HepG2 (cell line): ENCODE data around the gene THSD1. TPM values are rescaled to one million over a fixed set of nuclear protein-coding genes. Genes with fewer than 3 reads are reported as not detected.

ENCODE experiments used
- AKAP8 ChIP-seq: sonication (generic); formaldehyde crosslinking; IDR thresholded peaks from 2 replicates; pipeline ENCODE4 v1.5.1; 2020; ENCODE audit warnings: mild to moderate bottlenecking, missing genetic modification reagents
- CEBPB ChIP-seq: IDR thresholded peaks from 2 replicates; pipeline ENCODE4 v1.6.1; 2011; ENCODE audit warnings: low read depth, low read length, improper control_type of control experiment, borderline replicate concordance
- ELF3 ChIP-seq: IDR thresholded peaks from 2 replicates; pipeline ENCODE4 v1.6.1; 2016; ENCODE audit warnings: missing genetic modification reagents, missing compliant biosample characterization
- ELF4 ChIP-seq: sonication (generic); formaldehyde crosslinking; IDR thresholded peaks from 2 replicates; pipeline ENCODE4 v1.5.0; 2020; ENCODE audit warnings: missing genetic modification reagents, mild to moderate bottlenecking, moderate library complexity, borderline replicate concordance
- HMG20B ChIP-seq: conservative IDR thresholded peaks from 2 replicates; pipeline ENCODE4 v1.6.1; 2016; ENCODE audit warnings: missing genetic modification reagents, missing compliant biosample characterization
- HMGA1 ChIP-seq: sonication (generic); formaldehyde crosslinking; conservative IDR thresholded peaks from 2 replicates; pipeline ENCODE4 v1.4.0; 2020; ENCODE audit warnings: missing genetic modification reagents
- HNRNPK ChIP-seq: fragments of 200-400 bp; formaldehyde crosslinking; IDR thresholded peaks from 2 replicates; pipeline ENCODE4 v1.6.1; 2018; ENCODE audit warnings: low read length, low read depth, moderate library complexity, mild to moderate bottlenecking; ENCODE audit not compliant: poor library complexity, severe bottlenecking
- HNRNPUL1 ChIP-seq: fragments of 200-400 bp; formaldehyde crosslinking; IDR thresholded peaks from 2 replicates; pipeline ENCODE4 v1.6.1; 2017; ENCODE audit warnings: low read depth, mild to moderate bottlenecking, low read length, moderate library complexity
- KLF6 ChIP-seq: IDR thresholded peaks from 2 replicates; pipeline ENCODE4 v1.8.0; 2016; ENCODE audit warnings: missing biosample characterization, missing genetic modification reagents
- MEF2D ChIP-seq: sonication (generic); formaldehyde crosslinking; IDR thresholded peaks from 2 replicates; pipeline ENCODE4 v1.5.1; 2020; ENCODE audit warnings: mild to moderate bottlenecking, missing genetic modification reagents
- MIER3 ChIP-seq: IDR thresholded peaks from 2 replicates; pipeline ENCODE4 v1.6.1; 2016; ENCODE audit warnings: missing compliant biosample characterization, borderline replicate concordance
- NCOA5 ChIP-seq: sonication (generic); formaldehyde crosslinking; IDR thresholded peaks from 2 replicates; pipeline ENCODE4 v1.4.0; 2020; ENCODE audit warnings: missing genetic modification reagents
- NPAS2 ChIP-seq: sonication (generic); formaldehyde crosslinking; IDR thresholded peaks from 2 replicates; pipeline ENCODE4 v1.8.0; 2022; ENCODE audit warnings: mild to moderate bottlenecking, missing genetic modification reagents, borderline replicate concordance
- WIZ ChIP-seq: sonication (generic); formaldehyde crosslinking; IDR thresholded peaks from 2 replicates; pipeline ENCODE4 v1.5.1; 2020; ENCODE audit warnings: mild to moderate bottlenecking, missing genetic modification reagents
- ZNF143 ChIP-seq: sonication (generic); formaldehyde crosslinking; IDR thresholded peaks from 2 replicates; pipeline ENCODE4 v1.4.0; 2020; ENCODE audit warnings: missing genetic modification reagents
- ZNF260 ChIP-seq: sonication (generic); formaldehyde crosslinking; IDR thresholded peaks from 2 replicates; pipeline ENCODE4 v1.4.0; 2020; ENCODE audit warnings: missing genetic modification reagents, low read depth, mild to moderate bottlenecking, borderline replicate concordance
- ZNF329 ChIP-seq: sonication (generic); formaldehyde crosslinking; IDR thresholded peaks from 2 replicates; pipeline ENCODE4 v1.9.0; 2021; ENCODE audit warnings: low read depth, mild to moderate bottlenecking, missing genetic modification reagents
- ZNF460 ChIP-seq: sonication (generic); formaldehyde crosslinking; IDR thresholded peaks from 2 replicates; pipeline ENCODE4 v1.5.1; 2020; ENCODE audit warnings: missing genetic modification reagents, mild to moderate bottlenecking, borderline replicate concordance
- ZNF549 ChIP-seq: sonication (generic); formaldehyde crosslinking; IDR thresholded peaks from 2 replicates; pipeline ENCODE4 v1.5.0; 2020; ENCODE audit warnings: missing genetic modification reagents
- ZNF670 ChIP-seq: sonication (generic); formaldehyde crosslinking; IDR thresholded peaks from 2 replicates; pipeline ENCODE4 v1.8.0; 2022; ENCODE audit warnings: mild to moderate bottlenecking, missing genetic modification reagents, borderline replicate concordance
- ZNF7 ChIP-seq: IDR thresholded peaks from 2 replicates; pipeline ENCODE4 v1.6.1; 2016; ENCODE audit warnings: missing biosample characterization, missing genetic modification reagents
- ZNF850 ChIP-seq: sonication (generic); formaldehyde crosslinking; conservative IDR thresholded peaks from 2 replicates; pipeline ENCODE4 v1.9.0; 2021; ENCODE audit warnings: mild to moderate bottlenecking, missing genetic modification reagents
- polyA plus RNA-seq, 8 experiments: library from polyadenylated mRNA; depleted of rRNA in 3 of 8; stranded (reverse) in 7 of 8; unstranded in 1 of 8; fragments of >200 nt; fragmentation: Illumina TruSeq in 4 of 8; extraction: Trizol in 4 of 8; gene quantifications; 2 replicates each; pipeline versions ENCODE4 v1.2.1 to v1.2.3, GENCODE V29; 2011 to 2016; ENCODE audit warnings: low read depth in 4 of 8, missing spikeins in 1 of 8, mixed read lengths in 1 of 8; ENCODE audit not compliant: insufficient read depth in 1 of 8
- total RNA-seq, 5 experiments: library from RNA; depleted of rRNA; stranded (reverse); fragments of >200 nt; fragmentation: Illumina TruSeq; extraction: Trizol; gene quantifications; 2 replicates each; pipeline ENCODE4 v1.2.3, GENCODE V29; 2016; ENCODE audit warnings: low read depth in 1 of 5
- TF ChIP-seq, protein P1 (sequence below): fragments of 450-650 bp; IDR thresholded peaks from 2 replicates; pipeline ENCODE4 v1.6.1; 2017; ENCODE audit warnings: mild to moderate bottlenecking
- TF ChIP-seq, protein P2 (sequence below): sonication (generic); formaldehyde crosslinking; IDR thresholded peaks from 2 replicates; pipeline ENCODE4 v1.4.0; 2020; ENCODE audit warnings: missing genetic modification reagents, borderline replicate concordance
- TF ChIP-seq, protein P3 (sequence below): sonication (generic); formaldehyde crosslinking; IDR thresholded peaks from 2 replicates; pipeline ENCODE4 v1.4.0; 2020; ENCODE audit warnings: missing genetic modification reagents
- TF ChIP-seq, protein P4 (sequence below): sonication (generic); formaldehyde crosslinking; IDR thresholded peaks from 2 replicates; pipeline ENCODE4 v1.4.0; 2020; ENCODE audit warnings: missing genetic modification reagents

Gene THSD1
- total and polyA plus RNA-seq, 2 of the 13 experiments (the other 11 are each of a cell fraction or from before 2014, with no cell fraction given): 0.11 to 0.15 TPM

DNA sequence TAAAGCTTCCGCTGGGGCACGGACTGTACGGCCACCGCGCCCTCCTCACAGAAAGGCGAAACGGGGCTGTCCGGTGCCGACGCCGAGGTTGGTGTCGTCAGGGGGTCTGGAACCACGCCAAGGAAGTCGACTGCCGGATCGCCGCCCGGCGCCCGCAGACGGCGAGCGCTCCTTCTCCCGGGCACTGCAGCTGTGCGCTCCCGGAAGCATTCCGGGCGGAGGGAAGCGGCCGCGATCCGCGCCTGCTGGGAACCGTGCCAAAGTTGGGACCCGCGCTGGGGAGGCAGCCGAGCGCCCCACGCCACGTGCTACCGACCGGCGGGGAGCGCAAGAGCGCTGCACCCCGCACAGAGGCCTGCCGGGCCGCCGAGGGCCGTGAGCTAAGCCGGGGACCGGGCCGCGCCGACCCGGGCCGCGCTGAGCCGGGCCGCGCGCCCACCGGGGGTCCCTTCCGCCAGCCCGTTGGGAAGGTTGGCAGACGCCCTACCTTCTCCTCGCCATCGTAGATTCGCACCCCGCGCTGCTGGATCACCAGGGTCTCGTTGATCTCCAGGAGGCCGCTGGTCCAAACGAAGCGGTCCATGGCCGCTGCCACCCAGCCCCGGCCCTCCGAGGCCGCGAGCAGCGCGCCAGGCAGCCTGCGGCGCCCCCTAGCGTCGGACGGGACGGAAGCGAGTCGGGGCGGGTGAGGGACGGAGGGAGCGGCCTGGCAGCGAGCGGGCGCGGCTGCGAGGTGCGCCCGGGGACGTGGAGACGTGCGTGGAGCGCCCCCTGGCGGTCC lies 44.2 kb upstream of the THSD1 start, which contains the start of gene VPS36 (continued):
- TF ChIP-seq, protein P1, sequence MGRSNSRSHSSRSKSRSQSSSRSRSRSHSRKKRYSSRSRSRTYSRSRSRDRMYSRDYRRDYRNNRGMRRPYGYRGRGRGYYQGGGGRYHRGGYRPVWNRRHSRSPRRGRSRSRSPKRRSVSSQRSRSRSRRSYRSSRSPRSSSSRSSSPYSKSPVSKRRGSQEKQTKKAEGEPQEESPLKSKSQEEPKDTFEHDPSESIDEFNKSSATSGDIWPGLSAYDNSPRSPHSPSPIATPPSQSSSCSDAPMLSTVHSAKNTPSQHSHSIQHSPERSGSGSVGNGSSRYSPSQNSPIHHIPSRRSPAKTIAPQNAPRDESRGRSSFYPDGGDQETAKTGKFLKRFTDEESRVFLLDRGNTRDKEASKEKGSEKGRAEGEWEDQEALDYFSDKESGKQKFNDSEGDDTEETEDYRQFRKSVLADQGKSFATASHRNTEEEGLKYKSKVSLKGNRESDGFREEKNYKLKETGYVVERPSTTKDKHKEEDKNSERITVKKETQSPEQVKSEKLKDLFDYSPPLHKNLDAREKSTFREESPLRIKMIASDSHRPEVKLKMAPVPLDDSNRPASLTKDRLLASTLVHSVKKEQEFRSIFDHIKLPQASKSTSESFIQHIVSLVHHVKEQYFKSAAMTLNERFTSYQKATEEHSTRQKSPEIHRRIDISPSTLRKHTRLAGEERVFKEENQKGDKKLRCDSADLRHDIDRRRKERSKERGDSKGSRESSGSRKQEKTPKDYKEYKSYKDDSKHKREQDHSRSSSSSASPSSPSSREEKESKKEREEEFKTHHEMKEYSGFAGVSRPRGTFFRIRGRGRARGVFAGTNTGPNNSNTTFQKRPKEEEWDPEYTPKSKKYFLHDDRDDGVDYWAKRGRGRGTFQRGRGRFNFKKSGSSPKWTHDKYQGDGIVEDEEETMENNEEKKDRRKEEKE: no peak
- TF ChIP-seq WIZ: no peak
- TF ChIP-seq HNRNPK: no peak
- TF ChIP-seq ZNF260 (CRISPR knock-in tag): no peak
- no peak for TF ChIP-seq MEF2D (CRISPR knock-in tag)
- TF ChIP-seq KLF6 (CRISPR knock-in tag): peak; percentile 59; the same call in 1 of the 2 replicates
- TF ChIP-seq NPAS2 (CRISPR knock-in tag): no peak
- TF ChIP-seq ZNF670 (CRISPR knock-in tag): peak; percentile 81; the same call in 1 of the 2 replicates
- TF ChIP-seq AKAP8 (CRISPR knock-in tag): peak; percentile 28
- TF ChIP-seq ZNF460: no peak; the same call in 1 of the 2 replicates
- TF ChIP-seq NCOA5 (CRISPR knock-in tag): no peak
- TF ChIP-seq ZNF7 (CRISPR knock-in tag): no peak
- TF ChIP-seq HMG20B (CRISPR knock-in tag): 0 out of 2 replicates have a peak, but pooled peaks have one; percentile 20
- TF ChIP-seq HMGA1 (CRISPR knock-in tag): no peak
- TF ChIP-seq, protein P2, sequence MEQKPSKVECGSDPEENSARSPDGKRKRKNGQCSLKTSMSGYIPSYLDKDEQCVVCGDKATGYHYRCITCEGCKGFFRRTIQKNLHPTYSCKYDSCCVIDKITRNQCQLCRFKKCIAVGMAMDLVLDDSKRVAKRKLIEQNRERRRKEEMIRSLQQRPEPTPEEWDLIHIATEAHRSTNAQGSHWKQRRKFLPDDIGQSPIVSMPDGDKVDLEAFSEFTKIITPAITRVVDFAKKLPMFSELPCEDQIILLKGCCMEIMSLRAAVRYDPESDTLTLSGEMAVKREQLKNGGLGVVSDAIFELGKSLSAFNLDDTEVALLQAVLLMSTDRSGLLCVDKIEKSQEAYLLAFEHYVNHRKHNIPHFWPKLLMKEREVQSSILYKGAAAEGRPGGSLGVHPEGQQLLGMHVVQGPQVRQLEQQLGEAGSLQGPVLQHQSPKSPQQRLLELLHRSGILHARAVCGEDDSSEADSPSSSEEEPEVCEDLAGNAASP: peak; percentile 64; the same call in 1 of the 2 replicates
- TF ChIP-seq ZNF143 (CRISPR knock-in tag): no peak
- TF ChIP-seq, protein P3, sequence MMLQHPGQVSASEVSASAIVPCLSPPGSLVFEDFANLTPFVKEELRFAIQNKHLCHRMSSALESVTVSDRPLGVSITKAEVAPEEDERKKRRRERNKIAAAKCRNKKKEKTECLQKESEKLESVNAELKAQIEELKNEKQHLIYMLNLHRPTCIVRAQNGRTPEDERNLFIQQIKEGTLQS (CRISPR knock-in tag): no peak; the same call in 1 of the 2 replicates
- TF ChIP-seq ZNF850 (CRISPR knock-in tag): no peak
- TF ChIP-seq ELF3 (CRISPR knock-in tag): peak; percentile 82
- TF ChIP-seq, protein P4, sequence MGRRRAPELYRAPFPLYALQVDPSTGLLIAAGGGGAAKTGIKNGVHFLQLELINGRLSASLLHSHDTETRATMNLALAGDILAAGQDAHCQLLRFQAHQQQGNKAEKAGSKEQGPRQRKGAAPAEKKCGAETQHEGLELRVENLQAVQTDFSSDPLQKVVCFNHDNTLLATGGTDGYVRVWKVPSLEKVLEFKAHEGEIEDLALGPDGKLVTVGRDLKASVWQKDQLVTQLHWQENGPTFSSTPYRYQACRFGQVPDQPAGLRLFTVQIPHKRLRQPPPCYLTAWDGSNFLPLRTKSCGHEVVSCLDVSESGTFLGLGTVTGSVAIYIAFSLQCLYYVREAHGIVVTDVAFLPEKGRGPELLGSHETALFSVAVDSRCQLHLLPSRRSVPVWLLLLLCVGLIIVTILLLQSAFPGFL (CRISPR knock-in tag): peak; percentile 87; the same call in 1 of the 2 replicates
- 0 out of 2 replicates have a peak, but pooled peaks have one; percentile 42 for TF ChIP-seq ELF4 (CRISPR knock-in tag)
- TF ChIP-seq HNRNPUL1: no peak
- TF ChIP-seq ZNF549 (CRISPR knock-in tag): no peak
- peak; percentile 84 for TF ChIP-seq ZNF329 (CRISPR knock-in tag)
- TF ChIP-seq MIER3 (CRISPR knock-in tag): peak; percentile 36
- no peak for TF ChIP-seq CEBPB
